ENCODE results near the gene PARD3B.

Gene PARD3B

GRCh38 chr2:204779771-204780170, 234.5 kb downstream of the PARD3B start:
- TF ChIP-seq GATA3 (IDR thresholded peaks at IDR 0.05; ENCODE audit: low read depth, low read length) (no peak), GATA2 (IDR thresholded peaks at IDR 0.05; ENCODE audit: low read depth, low read length) (no peak)

- TF ChIP-seq GATA3 (IDR thresholded peaks at IDR 0.05; ENCODE audit: low read depth, low read length) (no peak), GATA2 (IDR thresholded peaks at IDR 0.05; ENCODE audit: low read depth, low read length) (no peak)
These were observed 236.7 kb downstream of the PARD3B start for GRCh38 chr2:204781941-204782340.

GRCh38 chr2:204790076-204790475, 244.8 kb downstream of the PARD3B start:
- TF ChIP-seq GATA2 (IDR thresholded peaks at IDR 0.05; ENCODE audit: low read depth, low read length) (no peak), GATA3 (IDR thresholded peaks at IDR 0.05; ENCODE audit: low read depth, low read length) (no peak)

- TF ChIP-seq GATA3 (IDR thresholded peaks at IDR 0.05; ENCODE audit: low read depth, low read length): no peak
- TF ChIP-seq GATA2 (IDR thresholded peaks at IDR 0.05; ENCODE audit: low read depth, low read length): no peak
These were observed 246.0 kb downstream of the PARD3B start for GRCh38 chr2:204791230-204791629.

GRCh38 chr2:204794624-204795023, 249.3 kb downstream of the PARD3B start:
- TF ChIP-seq GATA2 (IDR thresholded peaks at IDR 0.05; ENCODE audit: low read depth, low read length) (no peak), GATA3 (IDR thresholded peaks at IDR 0.05; ENCODE audit: low read depth, low read length) (no peak)

- no peak for TF ChIP-seq GATA2 (IDR thresholded peaks at IDR 0.05; ENCODE audit: low read depth, low read length)
- TF ChIP-seq GATA3 (IDR thresholded peaks at IDR 0.05; ENCODE audit: low read depth, low read length): no peak
These were observed 249.9 kb downstream of the PARD3B start for GRCh38 chr2:204795156-204795555.

GRCh38 chr2:204796581-204796980, 251.3 kb downstream of the PARD3B start:
- TF ChIP-seq GATA2 (IDR thresholded peaks at IDR 0.05; ENCODE audit: low read depth, low read length) (no peak), GATA3 (IDR thresholded peaks at IDR 0.05; ENCODE audit: low read depth, low read length) (no peak)

GRCh38 chr2:204799791-204800190, 254.5 kb downstream of the PARD3B start:
- TF ChIP-seq GATA3 (IDR thresholded peaks at IDR 0.05; ENCODE audit: low read depth, low read length) (no peak), GATA2 (IDR thresholded peaks at IDR 0.05; ENCODE audit: low read depth, low read length) (no peak)

GRCh38 chr2:204808494-204808893, 263.2 kb downstream of the PARD3B start:
- TF ChIP-seq GATA3 (IDR thresholded peaks at IDR 0.05; ENCODE audit: low read depth, low read length) (no peak), GATA2 (IDR thresholded peaks at IDR 0.05; ENCODE audit: low read depth, low read length) (no peak)

GRCh38 chr2:204824751-204825453, 279.6 kb downstream of the PARD3B start:
- TF ChIP-seq GATA3 (IDR thresholded peaks at IDR 0.05; ENCODE audit: low read depth, low read length) (no peak), GATA2 (IDR thresholded peaks at IDR 0.05; ENCODE audit: low read depth, low read length) (no peak)

- TF ChIP-seq GATA3 (IDR thresholded peaks at IDR 0.05; ENCODE audit: low read depth, low read length) (no peak), GATA2 (IDR thresholded peaks at IDR 0.05; ENCODE audit: low read depth, low read length) (no peak)
These were observed 280.4 kb downstream of the PARD3B start for GRCh38 chr2:204825681-204826080.

GRCh38 chr2:204827701-204828590, 282.7 kb downstream of the PARD3B start:
- TF ChIP-seq GATA2 (IDR thresholded peaks at IDR 0.05; ENCODE audit: low read depth, low read length): no peak
- TF ChIP-seq GATA3 (IDR thresholded peaks at IDR 0.05; ENCODE audit: low read depth, low read length): no peak

GRCh38 chr2:204834716-204835384, 289.6 kb downstream of the PARD3B start:
- TF ChIP-seq GATA3 (IDR thresholded peaks at IDR 0.05; ENCODE audit: low read depth, low read length): no peak
- no peak for TF ChIP-seq GATA2 (IDR thresholded peaks at IDR 0.05; ENCODE audit: low read depth, low read length)

GRCh38 chr2:204835786-204836185, 290.5 kb downstream of the PARD3B start:
- TF ChIP-seq GATA2 (IDR thresholded peaks at IDR 0.05; ENCODE audit: low read depth, low read length) (no peak), GATA3 (IDR thresholded peaks at IDR 0.05; ENCODE audit: low read depth, low read length) (no peak)

All from SH-SY5Y (cell line).